Muscle layer of colon (tissue), 2 donors: Measurements from ENCODE around the gene EPN2.

Experiments
- H3K27ac ChIP-seq: one replicate; pipeline ENCODE4 v1.7.0; 2013; ENCODE audit warnings: low read depth, mild to moderate bottlenecking, low read length, moderate library complexity
- H3K27me3 ChIP-seq, 2 donors: one replicate each; pipeline ENCODE4 v1.7.0; 2013; ENCODE audit warnings: low read length in 2 of 2, mild to moderate bottlenecking in 2 of 2; ENCODE audit not compliant: insufficient read depth in 2 of 2, control insufficient read depth in 1 of 2
- H3K36me3 ChIP-seq: one replicate; pipeline ENCODE4 v1.7.0; 2013; ENCODE audit warnings: mild to moderate bottlenecking, low read length; ENCODE audit not compliant: insufficient read depth
- H3K4me1 ChIP-seq: one replicate; pipeline ENCODE4 v1.7.0; 2013; ENCODE audit warnings: mild to moderate bottlenecking, low read length; ENCODE audit not compliant: insufficient read depth
- H3K4me3 ChIP-seq, 2 donors: one replicate each; pipeline ENCODE4 v1.7.0; 2013; ENCODE audit warnings: low read length in 2 of 2, low read depth in 1 of 2, mild to moderate bottlenecking in 1 of 2, moderate library complexity in 1 of 2
- H3K9ac ChIP-seq: one replicate; pipeline ENCODE4 v1.7.0; 2013; ENCODE audit warnings: low read length
- H3K9me3 ChIP-seq: one replicate; pipeline ENCODE4 v1.7.0; 2013; ENCODE audit warnings: mild to moderate bottlenecking, low read length
- donor health status: abdominal sarcoma.
- donor health status: Adenocarcinoma of cecum.

The EPN2 gene

GRCh38 chr17:19378416-19379360, 141.5 kb downstream of the EPN2 start, which contains the start of gene MAPK7:
TSS of gene MAPK7 (plus strand) at chr17:19378498. CDS start at chr17:19378901, 403 bp downstream.
- no peaks in the 10 kb centered on the region for H3K9me3 ChIP-seq
- H3K27ac ChIP-seq = peak within 1 kb of the TSS; percentile 96
- H3K4me1 ChIP-seq = peaks cover 38% of the 10 kb centered on the region
- H3K27me3 ChIP-seq = no peaks in the 10 kb centered on the region
- H3K9ac ChIP-seq = peak within 1 kb of the TSS; percentile 73
- H3K36me3 ChIP-seq = peaks cover 35% of the 10 kb centered on the region
- peak within 1 kb of the TSS; percentile 64 to 82 for H3K4me3 ChIP-seq

GRCh38 chr17:19379361-19380065, 142.3 kb downstream of the EPN2 start:
- H3K36me3 ChIP-seq = peaks cover 42% of the 10 kb centered on the region
- no peaks in the 10 kb centered on the region for H3K9me3 ChIP-seq
- no peaks in the 10 kb centered on the region for H3K27me3 ChIP-seq
- H3K4me3 ChIP-seq = peak overlapping the region; percentile 64 to 69
- H3K27ac ChIP-seq = peak overlapping the region; percentile 87
- peaks cover 47% of the 10 kb centered on the region for H3K4me1 ChIP-seq
- H3K9ac ChIP-seq = peak overlapping the region; percentile 73

GRCh38 chr17:19380481-19381301, 143.5 kb downstream of the EPN2 start:
- Histone ChIP-seq H3K27ac (no peak overlapping the region), H3K27me3 (no peaks in the 10 kb centered on the region), H3K36me3 (peaks cover 42% of the 10 kb centered on the region), H3K4me3 (no peak overlapping the region), H3K4me1 (peaks cover 58% of the 10 kb centered on the region), H3K9me3 (no peaks in the 10 kb centered on the region), H3K9ac (no peak overlapping the region)

- Histone ChIP-seq H3K9me3 (no peaks in the 10 kb centered on the region), H3K36me3 (peaks cover 42% of the 10 kb centered on the region), H3K27me3 (no peaks in the 10 kb centered on the region), H3K4me1 (peaks cover 64% of the 10 kb centered on the region), H3K4me3 (no peak overlapping the region), H3K9ac (no peak overlapping the region), H3K27ac (no peak overlapping the region)
Observed at GRCh38 chr17:19381361-19381740, 144.2 kb downstream of the EPN2 start.

- no peaks in the 10 kb centered on the region for H3K9me3 ChIP-seq
- H3K4me1 ChIP-seq = peaks cover 65% of the 10 kb centered on the region
- no peak overlapping the region for H3K9ac ChIP-seq
- H3K27ac ChIP-seq = peak overlapping the region; percentile 63
- no peak overlapping the region for H3K4me3 ChIP-seq
- no peaks in the 10 kb centered on the region for H3K27me3 ChIP-seq
- H3K36me3 ChIP-seq = peaks cover 42% of the 10 kb centered on the region
Observed at GRCh38 chr17:19381741-19382444, 144.7 kb downstream of the EPN2 start.

- Histone ChIP-seq H3K27ac (peak overlapping the region; percentile 63), H3K36me3 (peaks cover 42% of the 10 kb centered on the region), H3K9me3 (no peaks in the 10 kb centered on the region), H3K4me3 (no peak overlapping the region), H3K4me1 (peaks cover 67% of the 10 kb centered on the region), H3K9ac (no peak overlapping the region), H3K27me3 (no peaks in the 10 kb centered on the region)
Observed at GRCh38 chr17:19382531-19383444, 145.6 kb downstream of the EPN2 start.

- Histone ChIP-seq H3K4me1 (peaks cover 75% of the 10 kb centered on the region), H3K27me3 (no peaks in the 10 kb centered on the region), H3K27ac (peak overlapping the region; percentile 100), H3K9ac (no peak overlapping the region), H3K9me3 (no peaks in the 10 kb centered on the region), H3K4me3 (peak overlapping the region in 1 of 2 donors; percentile 28), H3K36me3 (peaks cover 42% of the 10 kb centered on the region)
Observed at GRCh38 chr17:19383681-19384470, 146.7 kb downstream of the EPN2 start.

- Histone ChIP-seq H3K27me3 (no peaks in the 10 kb centered on the region), H3K4me3 (peak overlapping the region in 1 of 2 donors; percentile 45), H3K4me1 (peaks cover 73% of the 10 kb centered on the region), H3K36me3 (peaks cover 38% of the 10 kb centered on the region), H3K9ac (peak overlapping the region; percentile 55), H3K9me3 (no peaks in the 10 kb centered on the region), H3K27ac (peak overlapping the region; percentile 100)
Observed at GRCh38 chr17:19384723-19385391, 147.7 kb downstream of the EPN2 start.

- Histone ChIP-seq H3K9ac (peak overlapping the region; percentile 55), H3K36me3 (peaks cover 31% of the 10 kb centered on the region), H3K27me3 (no peaks in the 10 kb centered on the region), H3K27ac (peak overlapping the region; percentile 100), H3K9me3 (no peaks in the 10 kb centered on the region), H3K4me3 (peak overlapping the region; percentile 45 to 69), H3K4me1 (peaks cover 66% of the 10 kb centered on the region)
Observed at GRCh38 chr17:19385521-19385983, 148.4 kb downstream of the EPN2 start.
